NOMO-1 treated with DMSO at 0.1 percent for 48 hours (cell line): Measurements from ENCODE around the gene GPC6.

Experiments used
- DNase-seq: peaks from one replicate; lab custom pipeline; 2025; ENCODE audit not compliant: unreplicated experiment; lab: John Stamatoyannopoulos, UW

GPC6 gene

DNA sequence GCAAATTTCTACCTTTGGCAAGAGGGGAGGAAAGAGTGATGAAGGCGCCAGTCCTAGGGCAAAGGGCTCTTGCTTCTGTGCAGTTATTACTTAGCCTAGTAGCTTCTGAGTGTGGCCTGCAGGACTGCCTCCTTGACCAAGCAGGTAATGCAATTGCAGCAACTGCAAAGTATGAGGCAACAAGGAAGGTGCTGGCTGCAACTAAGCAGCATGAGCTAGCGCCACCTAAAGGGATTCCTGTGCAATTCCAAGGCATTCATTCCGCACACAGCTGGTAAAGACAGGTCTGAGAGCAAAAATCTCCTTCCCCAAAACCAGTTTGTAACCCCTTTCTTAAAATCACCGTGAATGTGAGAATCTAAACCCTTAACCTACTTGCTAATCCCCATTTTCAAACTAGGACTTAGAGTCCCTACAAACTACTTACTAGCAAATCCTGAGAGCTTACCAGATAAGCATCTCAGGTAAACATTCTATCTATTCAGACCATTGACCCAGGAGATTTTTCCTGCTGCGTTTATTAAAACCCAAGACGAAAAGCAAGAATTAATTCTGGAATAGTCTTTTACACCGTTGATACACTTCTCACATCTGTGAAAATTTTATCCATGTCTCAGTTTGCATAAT lies 1190.0 kb downstream of the GPC6 start:
- no peak for DNase-seq

DNA sequence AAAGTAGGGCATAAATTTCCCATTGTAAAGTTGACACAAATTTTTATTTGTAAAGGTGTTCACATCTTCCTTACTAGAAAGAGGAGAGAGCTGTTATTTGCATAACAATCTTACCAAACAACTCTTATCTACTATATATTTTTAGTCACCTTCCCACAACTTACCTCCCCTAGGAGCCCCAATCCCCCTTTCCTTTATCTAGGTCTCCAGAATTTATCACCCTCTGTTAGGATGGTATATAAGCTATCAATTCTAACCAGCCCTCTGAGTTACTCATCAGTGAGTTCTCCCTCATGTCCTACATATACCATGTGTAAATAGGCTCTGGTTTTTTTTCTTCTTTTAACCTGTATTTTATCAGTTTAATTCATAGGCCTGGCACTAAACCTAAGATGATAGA lies 1190.7 kb downstream of the GPC6 start:
- no peak for DNase-seq

DNA sequence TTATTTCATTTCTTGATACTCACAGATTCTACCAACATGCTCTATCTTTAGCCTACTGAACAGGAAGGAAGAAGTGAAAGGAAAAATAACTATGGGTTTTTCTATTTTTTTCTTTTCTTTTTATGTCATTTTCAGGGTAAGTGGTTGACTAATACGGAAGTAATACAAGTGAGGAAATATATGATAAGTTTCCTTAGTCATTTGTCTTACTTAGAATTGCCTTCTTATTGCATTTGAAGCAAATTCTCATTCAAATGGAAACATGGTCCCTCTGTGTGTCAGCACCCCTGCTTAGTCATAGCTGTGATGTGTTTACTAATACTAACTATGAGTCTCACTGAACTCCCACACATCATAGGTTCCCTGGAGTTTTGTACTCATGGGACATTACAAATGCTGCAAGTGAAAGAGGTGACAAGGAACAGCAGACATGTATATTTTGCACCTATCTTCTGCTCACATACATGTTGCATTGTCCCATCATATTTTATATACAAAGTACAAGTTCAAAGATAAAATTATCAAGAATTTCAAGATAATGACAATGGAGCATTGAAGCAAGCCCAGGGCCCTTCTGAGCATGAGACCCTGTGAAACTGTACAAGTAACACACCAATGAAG lies 1192.8 kb downstream of the GPC6 start:
- DNase-seq, result peak; percentile 76

DNA sequence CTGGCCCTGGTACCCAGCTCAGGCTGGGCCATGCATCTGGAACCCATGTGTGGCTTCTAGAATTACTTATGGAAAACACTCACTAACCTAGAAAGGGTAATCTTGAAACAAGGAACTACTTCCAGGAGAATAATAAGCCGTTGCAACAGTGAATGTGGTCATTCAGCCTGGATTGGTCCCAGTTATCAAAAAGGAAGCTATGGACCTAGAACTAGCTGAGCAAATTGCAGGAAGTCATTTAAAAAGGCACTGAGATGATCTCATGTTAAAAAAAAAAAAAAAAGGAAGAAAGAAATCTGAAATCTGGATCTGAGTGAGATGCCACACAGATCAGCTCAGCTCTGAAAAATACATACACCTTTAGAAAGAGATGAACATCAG lies 1193.3 kb downstream of the GPC6 start:
- peak; percentile 36 for DNase-seq

DNA sequence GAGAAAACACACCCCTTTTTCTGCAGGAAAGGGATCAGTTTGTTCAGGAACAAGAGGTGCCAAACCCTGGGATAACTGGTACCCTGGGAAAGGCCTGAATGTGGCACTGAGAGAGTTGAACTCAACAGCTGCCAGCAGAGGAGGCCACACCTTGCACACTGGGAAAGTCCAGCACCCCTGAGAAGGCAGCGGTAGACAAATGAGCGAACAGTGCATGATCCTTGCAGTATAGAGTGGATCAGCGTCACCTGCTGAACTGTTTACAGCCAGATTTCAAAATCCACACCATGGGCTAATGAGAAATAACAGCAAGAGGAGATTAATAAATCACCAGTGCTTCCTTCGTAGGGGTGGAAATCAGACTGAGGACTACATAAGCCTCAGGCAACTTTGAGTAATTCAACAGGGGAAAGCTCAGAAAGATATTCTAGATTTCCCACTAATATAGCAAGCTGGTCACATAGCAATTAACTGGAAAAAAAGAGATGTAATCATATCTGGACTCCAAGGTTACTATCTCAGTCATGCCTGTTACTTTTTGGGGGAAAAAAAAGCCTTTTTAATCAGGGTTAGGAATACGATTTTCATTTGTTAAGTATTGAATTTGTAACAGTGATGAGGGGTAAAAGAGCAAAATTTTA lies 1200.8 kb downstream of the GPC6 start:
- no peak for DNase-seq

DNA sequence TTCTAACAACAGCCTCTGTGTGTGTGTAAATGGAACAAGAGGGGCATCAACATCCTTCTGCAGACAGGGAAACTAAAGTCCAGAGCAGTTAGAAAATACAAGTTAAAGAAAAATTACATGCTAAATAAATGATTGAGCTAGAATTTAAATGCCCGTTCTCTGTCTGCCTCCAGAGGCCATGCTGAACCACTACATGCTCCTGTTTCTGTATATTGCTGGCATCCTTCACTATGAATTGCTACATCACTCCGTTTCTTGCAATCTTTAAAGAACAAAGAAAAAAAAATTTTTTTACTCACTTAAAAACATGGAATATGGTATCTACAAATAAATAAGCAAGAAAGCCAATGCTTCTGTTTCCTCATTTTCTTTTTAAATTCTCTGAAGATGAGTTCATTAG lies 1205.0 kb downstream of the GPC6 start:
- no peak for DNase-seq

DNA sequence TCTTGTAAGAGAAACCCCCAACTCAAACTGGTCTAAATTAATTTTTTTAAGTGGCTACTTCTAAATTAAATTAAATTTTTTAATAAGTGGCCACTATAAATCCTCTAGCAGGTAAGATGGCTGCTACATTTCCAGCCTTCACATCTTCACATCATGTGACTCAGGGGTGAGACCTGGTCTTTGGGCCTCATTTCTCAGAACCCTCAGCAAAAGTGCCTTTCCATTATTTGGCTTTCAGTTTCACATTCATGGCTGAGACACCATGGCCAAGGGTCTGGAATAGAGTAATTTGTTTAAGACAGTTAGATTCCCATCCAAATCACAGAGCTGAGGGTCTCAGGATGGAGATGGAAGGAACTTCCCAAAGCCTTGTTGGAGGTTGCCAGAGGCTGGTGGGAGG lies 1205.4 kb downstream of the GPC6 start:
- no peak for DNase-seq

DNA sequence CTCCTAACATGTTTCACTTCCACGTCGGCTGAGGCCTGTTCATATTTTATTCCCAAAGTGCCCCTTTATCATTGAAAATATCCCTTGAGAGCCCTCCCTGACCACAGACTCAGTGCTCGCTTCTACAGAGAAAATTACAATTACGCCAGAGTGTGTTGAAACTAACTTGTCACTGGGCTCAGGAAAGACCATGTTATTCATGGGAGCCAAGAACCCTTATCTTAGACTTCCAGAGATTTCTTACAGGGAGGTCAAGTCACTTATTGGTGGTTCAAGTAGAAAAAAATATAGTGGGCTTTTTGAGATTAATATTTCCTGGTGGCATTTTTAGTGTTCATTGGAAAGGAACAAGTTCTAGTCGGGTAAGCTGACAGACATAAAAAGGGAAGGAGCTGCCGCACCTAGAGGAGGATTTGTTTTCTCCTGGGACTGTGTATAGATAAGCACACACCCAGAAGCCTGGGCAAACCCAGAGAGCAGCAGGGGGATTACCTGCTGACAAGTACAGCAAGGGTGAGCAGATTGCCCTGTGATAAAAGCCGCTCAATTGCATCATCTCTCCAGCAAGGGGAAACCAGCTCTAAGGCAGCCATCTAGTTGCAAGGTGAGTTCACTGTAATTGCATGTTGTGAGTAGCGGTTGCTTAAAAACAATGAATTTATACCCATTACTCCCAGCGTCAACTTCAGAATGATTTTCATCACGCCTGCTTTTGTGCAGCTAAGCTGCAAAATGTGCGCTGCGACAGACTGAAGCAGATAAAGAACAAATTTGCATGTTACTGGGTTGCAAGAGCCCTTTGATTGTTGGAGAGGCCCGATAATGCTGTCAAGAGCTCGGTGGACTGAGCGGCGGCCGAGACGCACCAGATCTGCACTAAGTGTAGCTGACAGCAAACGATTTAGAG lies 1206.7 kb downstream of the GPC6 start:
- no peak for DNase-seq

DNA sequence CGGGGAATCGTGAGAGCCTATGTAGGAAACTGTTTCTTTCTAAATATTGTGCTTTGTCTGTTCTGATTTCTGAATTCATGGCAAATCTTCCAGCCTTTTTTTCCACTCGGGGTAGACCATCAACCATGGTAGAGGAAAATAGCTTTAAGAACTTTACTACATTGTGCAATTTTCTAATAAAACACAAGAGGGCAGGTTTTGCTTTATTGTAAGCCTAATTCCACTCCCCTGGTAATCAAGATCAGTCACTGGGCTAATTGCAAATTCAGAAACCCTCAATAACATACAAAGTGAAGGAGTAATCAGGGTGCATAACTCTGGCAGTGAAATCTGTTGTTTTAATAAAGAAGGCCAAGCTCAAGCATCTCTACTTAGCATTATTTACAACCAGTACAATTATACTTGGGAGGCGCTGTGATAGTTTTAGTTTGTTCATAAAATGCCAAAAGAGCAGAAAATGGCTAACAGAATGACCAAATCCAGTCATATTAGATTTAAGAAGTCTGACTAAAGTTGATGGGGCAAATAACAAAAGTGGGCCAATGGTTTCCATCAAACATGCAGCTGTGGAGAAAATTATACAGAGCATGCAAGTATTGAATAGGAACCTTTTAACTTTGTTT lies 1209.1 kb downstream of the GPC6 start:
- peak; percentile 34 for DNase-seq

DNA sequence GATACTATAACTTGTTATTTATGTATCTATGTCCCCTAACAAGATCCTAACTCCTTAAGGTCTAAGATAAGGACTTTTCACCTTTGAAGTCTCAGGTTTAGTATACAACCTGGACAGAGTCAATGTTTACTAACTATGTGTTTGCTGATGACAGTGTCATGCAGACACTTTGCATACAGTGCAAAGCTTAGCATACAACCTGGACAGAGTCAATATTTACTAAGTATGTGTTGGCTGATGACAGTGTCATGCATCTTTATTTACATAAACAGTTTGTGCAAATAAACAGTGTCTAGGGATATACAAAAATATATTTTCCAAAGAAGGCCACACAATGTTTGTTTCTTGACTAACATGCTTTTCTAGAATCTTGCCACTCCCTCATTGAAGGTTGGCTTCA lies 1218.2 kb downstream of the GPC6 start:
- DNase-seq, result no peak

DNA sequence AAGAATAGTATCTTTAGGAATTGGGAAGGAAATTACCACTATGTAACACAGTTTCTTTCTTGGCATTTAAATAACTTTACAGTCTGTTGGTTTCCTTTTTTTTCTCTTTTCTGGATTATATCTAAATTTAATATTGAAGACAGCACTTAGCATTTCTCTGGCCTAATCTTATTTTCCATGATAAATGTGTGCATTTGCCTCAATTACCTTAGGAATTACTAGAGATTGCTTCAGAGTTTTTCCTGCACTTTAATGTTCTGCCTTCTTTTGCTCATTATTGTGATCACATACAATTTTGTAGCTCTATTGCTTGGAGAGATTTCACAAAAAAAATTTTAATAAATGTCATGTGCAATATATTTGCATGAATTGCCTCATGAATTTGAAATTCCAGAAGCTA lies 1227.7 kb downstream of the GPC6 start:
- no peak for DNase-seq

DNA sequence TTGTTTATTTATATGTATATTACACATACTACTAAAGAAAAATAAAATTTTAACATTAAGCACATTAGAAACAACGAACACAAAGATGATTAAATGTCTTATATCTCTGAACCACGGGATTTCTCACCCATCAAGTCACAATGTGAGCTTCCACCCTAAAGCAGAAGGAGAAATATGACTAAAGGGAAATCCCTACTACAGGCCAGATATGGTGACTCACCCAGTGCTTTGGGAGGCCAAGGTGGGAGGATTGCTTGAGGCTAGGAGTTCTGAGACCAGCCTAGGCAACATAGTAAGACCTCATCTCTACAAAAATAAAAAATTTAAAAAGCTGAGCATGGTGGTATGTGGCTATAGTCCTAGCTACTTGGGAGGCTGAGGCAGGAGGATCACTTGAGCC lies 1228.3 kb downstream of the GPC6 start:
- DNase-seq, result no peak

DNA sequence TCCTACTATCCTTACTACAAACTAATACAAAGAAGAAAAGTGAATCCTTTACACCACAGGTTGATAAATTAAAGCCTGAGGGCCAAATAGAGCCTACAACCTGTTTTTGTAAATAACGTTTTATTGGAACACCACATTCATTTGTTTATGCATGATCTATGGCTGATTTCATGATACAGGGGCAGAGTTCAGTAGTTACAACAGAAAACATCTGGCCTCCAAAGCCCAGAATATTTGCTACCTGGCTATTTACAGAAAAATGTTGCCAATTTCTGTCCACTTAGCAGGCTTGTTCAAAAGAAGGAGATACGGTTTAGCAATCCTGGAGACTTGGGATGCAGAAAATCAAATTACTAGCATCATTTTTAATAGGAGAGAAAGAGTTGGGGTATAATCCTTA lies 1228.8 kb downstream of the GPC6 start:
- DNase-seq, result no peak
